Measurements from ENCODE around the gene FBF1. TPM values are rescaled to one million over a fixed set of nuclear protein-coding genes. Genes with fewer than 3 reads are reported as not detected.
"Not testable (repeated sequence)": the region's sequence is repeated elsewhere in the genome, so short reads cannot be mapped to it uniquely, and the experiment has no call there.

The FBF1 gene, protein sequence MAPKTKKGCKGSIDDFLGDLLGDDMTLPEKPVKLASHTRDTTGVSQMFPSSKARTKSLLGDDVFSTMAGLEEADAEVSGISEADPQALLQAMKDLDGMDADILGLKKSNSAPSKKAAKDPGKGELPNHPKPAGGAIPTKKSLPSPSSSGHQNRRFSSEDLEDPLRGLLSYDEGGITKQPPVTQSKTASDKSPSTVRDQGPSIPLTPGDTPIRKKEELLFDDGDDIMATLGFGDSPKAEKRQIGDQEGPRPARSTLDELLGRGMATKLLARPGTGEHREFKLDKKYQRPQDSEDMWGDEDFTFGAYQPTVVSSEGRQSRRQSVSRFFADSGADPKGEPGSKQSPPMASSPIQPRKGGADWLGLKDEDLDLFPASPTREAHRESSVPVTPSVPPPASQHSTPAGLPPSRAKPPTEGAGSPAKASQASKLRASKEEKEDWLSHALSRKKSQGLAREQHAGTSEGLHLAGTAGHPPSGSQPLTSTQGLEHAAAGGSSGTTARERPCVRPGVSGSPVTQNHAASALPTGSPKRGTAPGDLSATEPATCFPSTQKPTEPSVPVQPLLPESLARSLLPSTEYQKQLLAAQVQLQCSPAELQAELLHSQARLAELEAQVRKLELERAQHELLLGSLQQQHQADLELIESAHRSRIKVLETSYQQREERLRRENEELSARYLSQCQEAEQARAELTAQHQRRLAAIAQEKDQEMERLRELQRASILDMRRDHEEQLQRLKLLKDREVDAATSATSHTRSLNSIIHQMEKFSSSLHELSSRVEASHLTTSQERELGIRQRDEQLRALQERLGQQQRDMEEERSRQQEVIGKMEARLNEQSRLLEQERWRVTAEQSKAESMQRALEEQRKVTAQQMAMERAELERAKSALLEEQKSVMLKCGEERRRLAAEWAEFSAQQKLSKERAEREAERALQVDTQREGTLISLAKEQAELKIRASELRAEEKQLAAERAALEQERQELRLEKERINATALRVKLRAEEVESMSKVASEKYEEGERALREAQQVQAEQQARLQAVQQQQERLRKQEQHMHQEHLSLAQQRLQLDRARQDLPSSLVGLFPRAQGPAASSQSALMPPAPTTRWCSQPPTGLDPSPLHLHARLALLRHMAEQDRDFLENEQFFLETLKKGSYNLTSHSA
- total RNA-seq: 4.2 TPM
- long read RNA-seq, partial matches to known transcripts: 4 of 4 reads
- long read RNA-seq, other reads (novel, unspliced or antisense): 0 of 4 reads

DNA sequence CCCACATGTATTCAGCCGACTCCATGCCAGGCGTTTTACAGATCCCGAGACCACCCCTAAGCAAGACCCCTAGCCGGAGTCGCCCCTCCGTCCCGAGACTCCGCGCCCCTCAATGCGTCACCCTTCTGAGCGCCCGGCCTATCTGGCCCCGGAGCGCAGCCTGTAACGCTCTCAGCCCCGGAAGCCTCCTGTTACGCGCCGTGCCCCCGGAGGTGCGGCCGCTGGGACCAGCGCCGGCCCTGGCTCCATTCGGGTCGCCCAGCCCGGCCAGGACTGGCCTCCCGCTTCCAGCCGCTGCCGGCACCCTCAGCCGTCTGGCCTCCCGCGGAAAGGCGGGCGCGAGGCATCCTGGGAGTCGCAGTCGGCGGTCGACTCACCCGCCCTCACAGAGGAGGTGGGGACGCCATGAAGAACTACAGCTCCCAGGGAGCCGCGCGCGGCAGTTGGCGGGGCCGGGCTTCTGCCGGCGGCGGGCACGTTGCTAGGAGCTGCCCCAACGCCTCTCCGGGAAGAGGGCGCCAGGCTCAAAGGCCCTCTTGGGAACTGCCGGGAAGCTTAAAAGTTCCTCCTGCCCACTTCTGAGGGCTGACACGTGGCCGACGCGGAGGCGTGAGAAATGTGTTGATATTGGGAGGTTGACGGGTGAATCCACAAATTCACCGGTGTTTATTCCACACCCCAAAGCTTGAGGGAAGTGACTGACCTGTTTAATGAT is at the start of gene FBF1:
Gene FBF1, minus strand, starts transcription at position 316 of the 715 bp plus-strand sequence. CDS start 2,893 bp downstream, outside the sequence.
- intact Hi-C loops (cut with micrococcal nuclease): no loop called here
- ATAC-seq (peak; percentile 99), DNase-seq (peak; percentile 96)

DNA sequence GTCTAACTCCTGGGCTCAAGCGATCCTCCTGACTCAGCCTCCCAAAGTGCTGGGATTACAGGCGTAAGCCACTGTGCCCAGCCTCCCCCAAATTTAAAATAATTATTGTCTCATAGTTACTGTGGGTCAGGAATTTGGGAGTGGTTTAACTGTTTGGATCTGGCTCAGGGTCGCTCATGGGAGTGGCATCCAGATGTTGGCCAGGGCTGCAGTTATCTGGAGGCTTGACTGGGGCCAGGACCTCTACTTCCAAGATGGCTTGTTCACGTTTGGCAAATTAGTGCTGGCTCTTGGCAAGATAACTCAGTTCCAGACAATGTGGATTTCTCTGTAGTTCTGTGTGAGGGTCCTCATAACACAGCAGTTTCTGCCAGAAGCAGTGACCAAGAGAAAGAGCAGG is 46.2 kb upstream of the FBF1 start:
- DNase-seq (no peak), ATAC-seq (no peak)
- intact Hi-C loops (cut with micrococcal nuclease): no loop called here

DNA sequence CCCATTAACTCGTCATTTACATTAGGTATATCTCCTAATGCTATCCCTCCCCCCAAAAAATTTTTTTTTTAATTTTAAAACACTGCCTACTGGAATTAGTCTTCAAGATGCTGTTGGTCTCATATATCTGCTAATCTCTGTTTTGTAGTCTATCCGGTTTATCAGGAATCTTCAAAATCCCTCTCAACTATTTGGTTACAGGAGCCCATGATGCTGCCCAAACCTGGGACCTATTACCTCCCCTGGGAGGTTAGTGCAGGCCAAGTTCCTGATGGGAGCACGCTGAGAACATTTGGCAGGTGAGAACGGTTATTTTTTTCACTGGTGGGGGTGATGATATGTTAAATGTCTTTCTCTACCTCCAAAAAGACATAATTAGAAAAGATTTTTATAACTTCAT is 45.1 kb upstream of the FBF1 start:
- intact Hi-C loops (cut with micrococcal nuclease): no loop called here
- DNase-seq: no peak
- no peak for ATAC-seq

GRCh38 chr17:75983501-75984181 is 42.8 kb upstream of the FBF1 start:
- intact Hi-C loops (cut with micrococcal nuclease): no loop called here
- DNase-seq (no peak), ATAC-seq (no peak)

DNA sequence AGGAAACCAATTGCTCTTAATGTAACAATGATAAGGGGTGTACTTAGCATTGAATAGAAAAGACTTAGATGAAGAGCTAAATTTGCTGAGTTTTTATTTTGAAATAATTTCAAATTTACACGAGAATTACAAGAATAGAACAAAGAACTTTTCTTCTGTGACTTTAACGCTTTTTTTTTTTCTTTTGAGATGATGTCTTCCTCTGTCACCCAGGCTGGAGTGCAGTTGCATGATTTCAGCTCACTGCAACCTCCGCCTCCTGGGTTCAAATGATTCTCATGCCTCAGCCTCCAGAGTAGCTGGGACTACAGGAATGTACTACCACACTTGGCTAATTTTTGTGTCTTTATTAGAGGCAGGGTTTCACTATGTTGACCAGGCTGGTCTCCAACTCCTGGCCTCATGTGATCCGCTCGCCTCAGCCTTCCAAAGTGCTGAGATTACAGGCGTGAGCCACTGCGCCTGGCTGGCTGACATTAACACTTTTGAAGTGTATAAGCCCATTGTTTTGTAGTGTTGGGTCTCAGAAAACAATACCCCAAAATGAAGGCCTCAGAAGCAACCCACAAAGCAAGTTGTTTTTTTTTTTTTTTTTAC is 40.3 kb upstream of the FBF1 start:
- ATAC-seq: no peak
- intact Hi-C loops (cut with micrococcal nuclease): no loop called here
- no peak for DNase-seq

- intact Hi-C loops (cut with micrococcal nuclease): no loop called here
- ATAC-seq (no peak), DNase-seq (no peak)
Measured at GRCh38 chr17:75980188-75981018, 39.6 kb upstream of the FBF1 start.

DNA sequence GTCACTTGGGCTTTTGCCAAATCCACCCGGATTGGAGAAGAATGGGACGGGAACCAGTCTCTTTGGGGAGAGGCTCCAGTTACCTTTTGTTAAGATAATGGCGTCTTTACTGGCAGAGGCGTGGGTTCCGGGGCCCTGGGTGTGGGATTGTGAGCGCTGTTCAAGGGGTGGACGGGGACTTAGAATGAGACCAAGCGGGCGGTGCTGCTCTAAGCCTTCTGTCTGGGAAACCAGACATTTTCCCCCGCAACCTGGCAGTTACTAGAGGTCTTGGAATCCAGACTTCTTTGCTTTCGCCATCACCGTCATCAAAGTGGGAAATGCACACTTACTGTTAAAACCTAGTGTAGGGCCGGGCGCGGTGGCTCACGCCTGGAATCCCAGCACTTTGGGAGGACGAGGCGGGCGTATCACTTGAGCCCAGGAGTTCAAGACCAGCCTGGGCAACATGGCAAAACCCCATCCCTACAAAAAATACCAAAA is 38.9 kb upstream of the FBF1 start:
- DNase-seq (no peak), ATAC-seq (peak; percentile 33)
- intact Hi-C loops (cut with micrococcal nuclease): no loop called here

- peak; percentile 96 for ATAC-seq
- intact Hi-C loops (cut with micrococcal nuclease): no loop called here
- DNase-seq: peak; percentile 98
Measured at GRCh38 chr17:75978938-75979704, 38.3 kb upstream of the FBF1 start, which contains the start of the genes ACOX1 and TEN1. Gene ACOX1, minus strand, starts transcription at chr17:75979166. Its CDS starts 93 bp downstream, at chr17:75979073. Gene TEN1, plus strand, starts transcription at chr17:75979240. Its CDS starts 6,953 bp downstream, at chr17:75986193.

DNA sequence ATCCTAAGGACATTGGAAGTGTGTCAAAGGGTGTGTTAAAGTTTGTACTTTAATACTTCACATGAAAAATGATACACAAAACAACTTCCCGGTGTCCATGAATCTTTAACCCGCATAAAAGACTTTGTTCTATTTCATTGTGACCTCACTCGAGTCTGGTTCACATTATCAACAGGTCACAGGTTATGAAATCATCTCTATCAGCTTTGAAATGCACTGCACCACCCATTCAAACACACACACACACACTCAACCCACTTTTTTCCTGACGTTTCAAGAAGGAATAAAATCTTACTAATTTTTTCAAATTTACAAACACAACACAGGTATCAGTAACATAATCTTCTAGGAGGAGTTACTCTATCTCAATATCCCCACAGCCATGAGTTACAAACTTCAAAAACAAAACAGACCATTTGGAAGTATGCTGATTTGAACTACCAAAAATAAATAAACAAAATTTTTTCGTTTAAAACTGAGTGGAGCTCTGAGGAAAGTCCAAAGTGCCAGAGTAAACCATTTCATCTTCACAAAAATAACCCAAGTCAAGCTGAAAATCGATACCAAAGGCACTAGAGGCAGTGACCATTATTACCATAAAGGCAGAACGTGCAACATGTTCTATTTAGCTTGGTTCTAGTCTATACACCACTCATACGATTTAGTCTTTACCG is 35.5 kb upstream of the FBF1 start:
- intact Hi-C loops (cut with micrococcal nuclease): no loop called here
- no peak for DNase-seq
- ATAC-seq: no peak

GRCh38 chr17:75975757-75976174 is 34.9 kb upstream of the FBF1 start:
- intact Hi-C loops (cut with micrococcal nuclease): no loop called here
- ATAC-seq: no peak
- no peak for DNase-seq

DNA sequence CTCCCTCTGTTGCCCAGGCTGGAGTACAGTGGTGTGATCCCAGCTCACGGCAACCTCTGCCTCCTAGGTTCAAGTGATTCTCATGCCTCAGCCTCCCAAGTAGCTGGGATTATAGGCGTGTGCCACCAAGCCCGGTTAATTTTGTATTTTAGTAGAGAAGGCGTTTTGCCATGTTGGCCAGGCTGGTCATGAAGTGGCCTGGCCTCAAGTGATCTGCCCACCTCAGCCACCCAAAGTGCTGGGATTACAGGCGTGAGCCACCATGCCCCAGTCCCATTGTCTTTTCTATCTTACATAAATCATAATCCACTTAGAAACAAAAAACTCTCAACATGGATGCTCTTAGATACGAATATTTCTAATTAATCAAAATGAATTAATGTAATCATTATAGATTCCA is 34.3 kb upstream of the FBF1 start:
- intact Hi-C loops (cut with micrococcal nuclease); DNase-seq; ATAC-seq: not testable (repeated sequence)

DNA sequence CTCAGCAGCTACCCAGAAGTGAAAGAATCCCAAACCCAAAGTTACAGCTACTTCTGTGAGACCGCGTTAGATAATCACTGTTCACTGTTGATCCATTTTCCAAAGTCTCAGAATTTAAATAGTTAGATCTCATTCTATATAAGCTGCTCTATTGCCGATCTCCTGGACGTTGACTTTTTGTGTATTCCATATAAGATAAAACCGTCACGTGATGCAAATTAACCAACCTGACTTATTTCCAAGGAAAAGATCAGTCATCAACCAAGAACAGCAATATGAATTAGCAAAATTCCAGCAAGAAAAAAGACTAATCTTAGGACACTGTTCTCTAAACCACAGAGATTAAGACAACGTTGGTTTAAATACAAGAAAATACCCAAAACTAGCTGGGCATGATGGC is 29.8 kb upstream of the FBF1 start:
- DNase-seq (no peak), ATAC-seq (no peak)
- intact Hi-C loops (cut with micrococcal nuclease): no loop called here

DNA sequence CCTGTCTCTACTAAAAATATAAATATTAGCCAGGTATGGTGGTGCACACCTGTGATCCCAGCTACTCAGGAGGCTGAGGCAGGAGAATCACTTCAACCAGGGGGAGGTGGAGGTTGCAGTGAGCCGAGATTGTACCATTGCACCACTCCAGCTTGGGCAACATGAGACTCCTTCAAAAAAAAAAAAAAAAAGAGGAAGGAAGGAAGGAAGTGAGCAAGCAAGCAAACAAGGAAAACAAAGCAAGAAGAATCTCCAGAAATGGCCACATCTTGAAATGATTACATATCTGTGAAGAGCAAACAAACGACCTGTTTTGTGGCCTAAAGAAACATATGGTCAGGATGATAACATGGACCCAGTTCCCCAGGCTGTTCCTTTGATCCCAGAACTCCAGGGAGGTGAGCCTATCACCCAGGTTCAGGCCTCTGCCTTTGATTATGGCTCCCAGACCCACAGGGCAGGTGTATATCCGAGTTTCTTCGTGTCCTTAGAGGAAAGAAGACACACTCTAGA is 29.2 kb upstream of the FBF1 start:
- intact Hi-C loops (cut with micrococcal nuclease): no loop called here
- ATAC-seq (peak; percentile 17), DNase-seq (no peak)

DNA sequence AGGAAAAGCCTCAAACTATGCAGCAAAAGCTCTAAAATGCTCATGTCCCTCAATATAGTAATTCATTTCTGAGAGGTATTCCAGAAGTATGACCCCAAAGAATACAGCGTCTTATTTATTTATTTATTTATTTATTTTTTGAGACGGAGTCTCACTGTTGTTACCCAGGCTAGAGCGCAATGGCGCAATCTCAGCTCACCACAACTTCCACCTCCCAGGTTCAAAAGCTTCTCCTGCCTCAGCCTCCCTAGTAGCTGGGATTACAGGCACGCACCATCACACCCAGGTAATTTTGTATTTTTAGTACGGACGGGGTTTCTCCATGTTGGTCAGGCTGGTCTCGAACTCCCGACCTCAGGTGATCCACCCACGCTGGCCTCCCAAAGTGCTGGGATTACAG is 28.2 kb upstream of the FBF1 start:
- intact Hi-C loops (cut with micrococcal nuclease); DNase-seq: not testable (repeated sequence)

DNA sequence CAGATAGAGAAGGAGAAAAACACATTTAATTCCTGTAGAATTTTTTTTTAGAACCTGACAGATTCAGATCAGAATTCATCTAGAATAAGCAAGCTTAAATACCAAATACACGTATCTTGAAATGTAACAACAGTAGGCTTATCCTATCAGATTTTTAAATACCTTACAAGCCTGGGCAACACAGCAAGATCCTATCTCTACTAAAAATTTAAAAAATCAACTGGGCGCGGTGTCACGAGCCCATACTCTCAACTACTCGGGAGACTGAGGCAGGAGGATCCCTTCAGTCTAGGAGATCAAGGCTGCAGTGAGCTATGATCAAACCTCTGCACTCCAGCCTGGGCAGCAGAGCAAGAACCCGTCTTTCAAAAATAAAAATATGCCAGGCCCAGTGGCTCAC is 24.6 kb upstream of the FBF1 start:
- DNase-seq (no peak), ATAC-seq (no peak)
- intact Hi-C loops (cut with micrococcal nuclease): no loop called here

More for the DNA sequence above, 28.2 kb upstream of the FBF1 start:
- not testable (repeated sequence) for ATAC-seq
